CD8-positive, alpha-beta memory T cell (primary cell): Measurements from ENCODE around the gene POLD4. TPM values are rescaled to one million over a fixed set of nuclear protein-coding genes. Genes with fewer than 3 reads are reported as not detected.

Experiments used
- CTCF ChIA-PET: fragments of 350-600 bp; sonication (Branson Sonifier 250); formaldehyde crosslinking; loops from one replicate; lab custom pipeline; 2021; ENCODE audit warnings: antibody characterized with exemption; lab: Charles Lee
- POLR2A ChIA-PET: fragments of 350-600 bp; sonication (Branson Sonifier 250); formaldehyde crosslinking; loops from one replicate; lab custom pipeline; 2021; ENCODE audit warnings: antibody characterized with exemption; lab: Charles Lee
- DNase-seq, 5 donors: peaks; one replicate each; pipeline versions ENCODE4 v3.0.0 to v3.0.0-alpha.2; 2020 to 2022; ENCODE audit warnings: mixed read lengths in 1 of 5
- H3K27ac ChIP-seq: one replicate; pipeline ENCODE4 v1.7.0; 2013; ENCODE audit warnings: low read depth, mild to moderate bottlenecking, low read length, moderate library complexity
- H3K27me3 ChIP-seq: 2 replicates; pipeline ENCODE4 v1.7.0; 2013; ENCODE audit warnings: low read length, mild to moderate bottlenecking; ENCODE audit not compliant: insufficient read depth, poor library complexity, severe bottlenecking
- H3K36me3 ChIP-seq: 2 replicates; pipeline ENCODE4 v1.7.0; 2013; ENCODE audit warnings: mild to moderate bottlenecking, low read length, moderate library complexity; ENCODE audit not compliant: insufficient read depth
- H3K4me1 ChIP-seq: 2 replicates; pipeline ENCODE4 v1.7.0; 2013; ENCODE audit warnings: mild to moderate bottlenecking, low read length, moderate library complexity; ENCODE audit not compliant: insufficient read depth
- H3K4me3 ChIP-seq: 2 replicates; pipeline ENCODE4 v1.7.0; 2013; ENCODE audit warnings: mild to moderate bottlenecking, low read length
- H3K9me3 ChIP-seq: 2 replicates; pipeline ENCODE4 v1.7.0; 2013; ENCODE audit warnings: mild to moderate bottlenecking, low read length
- H3K27ac Mint-ChIP-seq, 8 donors: one replicate each; pipeline ENCODE4 v1.8.0; 2020 to 2021; ENCODE audit warnings: mixed read lengths in 8 of 8, mild to moderate bottlenecking in 6 of 8, inconsistent platforms in 3 of 8, moderate library complexity in 3 of 8
- H3K27me3 Mint-ChIP-seq, 2 donors: one replicate each; pipeline ENCODE4 v1.8.0; 2020 to 2021; ENCODE audit warnings: mixed read lengths in 2 of 2, mild to moderate bottlenecking in 1 of 2, moderate library complexity in 1 of 2
- H3K36me3 Mint-ChIP-seq, 3 donors: one replicate each; pipeline ENCODE4 v1.8.0; 2020 to 2021; ENCODE audit warnings: mixed read lengths in 3 of 3, inconsistent platforms in 1 of 3, mild to moderate bottlenecking in 1 of 3
- H3K4me1 Mint-ChIP-seq, 3 donors: one replicate each; pipeline ENCODE4 v1.8.0; 2020 to 2021; ENCODE audit warnings: mixed read lengths in 3 of 3, inconsistent platforms in 1 of 3, mild to moderate bottlenecking in 1 of 3
- H3K4me3 Mint-ChIP-seq, 7 donors: one replicate each; pipeline ENCODE4 v1.8.0; 2020 to 2021; ENCODE audit warnings: mixed read lengths in 7 of 7, mild to moderate bottlenecking in 6 of 7, moderate library complexity in 4 of 7, inconsistent platforms in 2 of 7
- H3K9me3 Mint-ChIP-seq, 5 donors: one replicate each; pipeline ENCODE4 v1.8.0; 2020 to 2022; ENCODE audit warnings: mixed read lengths in 5 of 5, mild to moderate bottlenecking in 3 of 5, moderate library complexity in 2 of 5, inconsistent platforms in 1 of 5
- polyA plus RNA-seq: library from polyadenylated mRNA; unstranded; fragments of 300-500 nt; fragmentation: Illumina TruSeq; gene quantifications from one replicate; pipeline ENCODE4 v1.2.3, GENCODE V29; 2021
- total RNA-seq, 2 experiments: library from RNA; stranded (reverse); gene quantifications; one replicate each; pipeline ENCODE4 v1.2.3, GENCODE V29; 2021

POLD4 gene
- total and polyA plus RNA-seq, 3 experiments from 2014 or later, result 32.3 to 91.2 (median 37.8) TPM

DNA sequence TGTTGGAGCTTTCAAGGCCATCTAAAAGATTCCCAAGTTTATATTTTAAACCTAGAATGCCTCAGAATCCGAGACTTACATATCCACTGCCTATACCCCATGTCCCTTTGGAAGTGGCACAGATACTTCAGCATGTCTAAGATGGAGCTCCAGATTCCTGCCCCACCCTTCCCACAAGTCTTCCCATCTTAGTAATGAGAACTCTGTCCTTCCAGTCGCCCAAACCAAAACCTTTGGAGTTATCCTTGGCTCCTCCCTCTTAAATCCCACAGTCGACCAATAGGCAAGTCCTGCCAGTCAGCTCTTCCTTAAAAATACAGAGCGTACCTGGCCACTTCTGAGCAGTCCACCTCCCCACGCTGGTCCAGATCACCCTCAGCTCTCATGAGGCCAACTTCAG, 4.3 kb downstream of the POLD4 start:
- peaks cover 31 to 70% (median 59%) of the 10 kb centered on the region in 3 donors for H3K4me1 Mint-ChIP-seq
- ChIA-PET POLR2A (interaction anchor here (0.9 kb wide), 1 partner anchor 32 kb away, joined by 4 read pairs; no protein-coding TSS in a partner anchor), CTCF (interaction anchor here (1.0 to 19.6 kb wide), 2 partner anchors 11 to 32 kb away, joined by 3 to 860 read pairs; partner anchors contain the start of genes CLCF1 and RAD9A)
- no peak overlapping the region for H3K27ac ChIP-seq
- H3K27me3 ChIP-seq, result no peaks in the 10 kb centered on the region
- peaks cover 54% of the 10 kb centered on the region for H3K4me1 ChIP-seq
- DNase-seq, result no peak
- peaks cover 0 to 12% (median 2%) of the 10 kb centered on the region in 3 donors for H3K36me3 Mint-ChIP-seq
- H3K4me3 ChIP-seq, result no peak overlapping the region
- H3K9me3 ChIP-seq, result no peaks in the 10 kb centered on the region
- no peaks in the 10 kb centered on the region for H3K36me3 ChIP-seq
- H3K27me3 Mint-ChIP-seq, result no peaks in the 10 kb centered on the region
- no peaks in the 10 kb centered on the region for H3K9me3 Mint-ChIP-seq
- no peak overlapping the region for H3K4me3 Mint-ChIP-seq
- H3K27ac Mint-ChIP-seq, result peak overlapping the region in 7 of 8 donors; percentile 1 to 86 (median 66)

DNA sequence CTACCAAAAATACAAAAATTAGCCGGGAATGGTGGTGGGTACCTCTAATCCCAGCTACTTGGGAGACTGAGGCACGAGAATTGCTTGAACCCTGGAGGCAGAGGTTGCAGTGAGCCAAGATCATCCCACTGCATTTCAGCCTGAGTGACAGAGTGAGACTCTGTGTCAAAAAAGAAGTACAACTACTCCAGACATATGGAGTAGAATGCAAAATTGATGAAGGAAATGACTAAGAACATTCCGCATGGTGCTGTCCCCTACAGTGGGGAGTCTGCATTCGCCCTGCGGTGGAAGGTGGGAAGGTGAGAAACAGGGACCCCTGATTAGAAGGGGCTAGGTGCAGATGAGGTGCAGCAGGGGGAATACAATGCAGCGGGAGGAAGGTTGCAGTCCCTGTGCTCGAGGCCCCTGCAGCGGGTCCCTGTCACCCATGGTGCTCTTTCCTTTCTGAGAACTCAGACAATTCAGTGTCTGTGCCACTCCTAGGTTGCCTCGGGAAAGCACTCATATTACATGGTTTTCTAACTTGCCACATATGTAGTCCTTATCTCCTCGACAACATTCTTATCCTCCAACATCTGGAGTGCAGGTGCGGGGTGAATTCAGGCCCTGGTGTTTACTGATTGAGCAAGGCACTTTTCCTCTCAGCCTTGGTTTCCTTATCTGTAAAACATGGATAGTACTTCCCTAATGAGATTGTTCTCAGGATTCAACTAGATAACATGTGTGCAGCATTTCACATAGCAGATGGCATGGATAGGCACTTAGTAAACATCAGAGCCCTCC, 5.2 kb downstream of the POLD4 start:
- H3K27me3 Mint-ChIP-seq, result no peaks in the 10 kb centered on the region
- H3K27ac Mint-ChIP-seq, result peak overlapping the region in 4 of 8 donors; percentile 14 to 74 (median 64)
- H3K9me3 Mint-ChIP-seq, result no peaks in the 10 kb centered on the region
- H3K4me3 Mint-ChIP-seq, result no peak overlapping the region
- peaks cover 27 to 64% (median 54%) of the 10 kb centered on the region in 3 donors for H3K4me1 Mint-ChIP-seq
- Histone ChIP-seq H3K36me3 (no peaks in the 10 kb centered on the region), H3K9me3 (no peaks in the 10 kb centered on the region), H3K27me3 (no peaks in the 10 kb centered on the region), H3K27ac (no peak overlapping the region), H3K4me3 (no peak overlapping the region), H3K4me1 (peaks cover 55% of the 10 kb centered on the region)
- no peak for DNase-seq
- CTCF ChIA-PET, result interaction anchor here (1.4 to 19.6 kb wide), 5 partner anchors 8 to 82 kb away, joined by 3 to 860 read pairs (median 18); partner anchors contain the start of genes CLCF1, GRK2 and RAD9A
- peaks cover 0 to 10% (median 2%) of the 10 kb centered on the region in 3 donors for H3K36me3 Mint-ChIP-seq
- POLR2A ChIA-PET, result interaction anchor here (0.7 kb wide), 1 partner anchor 53 kb away, joined by 3 read pairs; the partner anchor contains the start of gene PPP1CA

DNA sequence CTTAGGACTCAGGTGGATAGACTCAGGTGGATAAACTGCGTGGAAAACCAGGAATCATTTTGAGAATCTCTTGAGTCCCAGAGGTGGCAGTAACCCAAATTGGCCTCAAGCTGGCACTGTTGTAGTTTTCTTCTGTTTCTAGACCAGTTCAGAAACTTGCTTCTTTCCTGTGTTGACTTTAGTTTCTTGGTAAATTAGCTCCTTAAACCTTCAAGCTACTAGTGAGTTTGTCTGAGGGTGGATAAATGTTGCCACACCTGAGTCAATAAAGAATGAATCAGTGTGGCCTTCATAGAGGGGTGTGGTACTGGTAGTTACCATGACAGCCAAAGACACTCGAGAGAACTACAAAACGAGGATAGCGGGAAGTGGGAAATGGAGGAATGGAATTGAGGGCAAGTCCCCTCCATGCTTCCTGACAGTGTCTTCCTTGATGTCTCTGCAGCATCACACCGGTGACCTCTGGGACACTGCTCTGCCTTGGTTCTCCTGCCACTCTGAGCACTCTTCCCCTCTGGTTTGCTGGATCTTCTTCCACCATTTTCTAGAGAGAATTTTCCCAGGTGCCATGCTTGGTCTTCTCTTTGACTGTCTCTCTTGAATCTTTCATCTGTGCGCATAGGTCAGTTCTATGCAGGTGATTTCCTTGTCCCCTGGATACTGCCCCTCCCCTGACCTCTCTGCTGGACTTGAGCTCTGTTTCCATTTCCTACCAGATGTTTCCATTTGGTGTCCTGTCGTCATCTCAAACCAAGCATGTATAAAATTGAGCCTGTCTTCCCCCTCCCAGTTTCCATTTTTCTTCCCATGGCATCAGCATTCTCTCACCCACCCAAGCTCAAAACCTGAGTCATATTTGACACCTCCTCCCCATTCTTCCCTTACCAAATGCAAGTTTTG, 7.2 kb downstream of the POLD4 start:
- Mint-ChIP-seq H3K36me3 (peaks cover 0 to 2% (median 1%) of the 10 kb centered on the region in 3 donors), H3K9me3 (no peaks in the 10 kb centered on the region), H3K27ac (peak overlapping the region in 4 of 8 donors; percentile 1 to 63 (median 47)), H3K27me3 (no peaks in the 10 kb centered on the region), H3K4me1 (peaks cover 16 to 47% (median 40%) of the 10 kb centered on the region in 3 donors), H3K4me3 (no peak overlapping the region)
- H3K27me3 ChIP-seq, result no peaks in the 10 kb centered on the region
- ChIA-PET POLR2A (interaction anchor here (0.5 to 2.8 kb wide), 6 partner anchors 7 to 1614 kb away, joined by 3 to 10 read pairs (median 5); partner anchors contain the start of genes CLCF1 and POLD4), CTCF (interaction anchor here (0.7 to 6.3 kb wide), 21 partner anchors 8 to 106 kb away, joined by 3 to 63 read pairs (median 5); partner anchors contain the start of genes CLCF1, GRK2, RAD9A and SSH3)
- no peak overlapping the region for H3K4me3 ChIP-seq
- H3K27ac ChIP-seq, result no peak overlapping the region
- no peaks in the 10 kb centered on the region for H3K36me3 ChIP-seq
- peak in 1 of 5 donors; percentile 43 for DNase-seq
- H3K9me3 ChIP-seq, result no peaks in the 10 kb centered on the region
- peaks cover 37% of the 10 kb centered on the region for H3K4me1 ChIP-seq

DNA sequence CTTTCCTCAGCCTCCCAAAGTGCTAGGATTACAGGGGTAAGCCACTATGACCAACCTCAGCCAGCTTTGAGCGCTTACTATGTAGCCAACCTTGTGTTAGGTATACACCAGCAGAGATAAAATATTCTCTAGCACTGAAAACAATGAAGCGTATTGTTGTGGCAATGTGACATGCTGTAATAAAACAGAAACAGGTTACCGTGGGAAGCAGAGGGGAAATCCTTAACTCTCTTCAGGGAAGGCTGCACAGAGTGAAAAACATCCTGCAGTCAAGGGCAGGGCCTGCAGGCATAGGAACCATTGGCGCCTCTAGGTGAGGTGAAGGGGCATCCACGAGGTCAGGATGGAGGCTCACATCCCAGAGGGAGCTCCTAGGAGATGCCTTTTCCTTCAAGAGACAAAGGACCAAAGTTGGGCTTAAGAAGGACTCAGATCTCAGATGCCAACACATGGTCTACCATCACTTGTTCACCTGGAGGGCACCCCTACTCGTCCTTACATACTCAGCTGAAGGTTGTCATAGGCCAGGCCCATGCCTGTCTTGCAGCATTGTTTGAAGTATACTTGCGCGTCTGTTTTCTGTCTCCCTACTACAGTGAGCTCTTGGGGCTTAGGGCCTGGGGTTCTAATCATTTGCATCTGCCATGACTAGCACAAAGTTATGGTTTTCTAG, 8.0 kb downstream of the POLD4 start:
- peaks cover 14 to 43% (median 36%) of the 10 kb centered on the region in 3 donors for H3K4me1 Mint-ChIP-seq
- ChIA-PET POLR2A (interaction anchor here (0.9 to 2.8 kb wide), 6 partner anchors 8 to 105 kb away, joined by 3 to 10 read pairs (median 5); partner anchors contain the start of genes CLCF1 and POLD4), CTCF (interaction anchor here (0.7 to 6.3 kb wide), 19 partner anchors 8 to 106 kb away, joined by 3 to 63 read pairs (median 6); partner anchors contain the start of genes RAD9A and SSH3)
- peak in 1 of 5 donors; percentile 23 for DNase-seq
- Histone ChIP-seq H3K4me1 (peaks cover 31% of the 10 kb centered on the region), H3K36me3 (no peaks in the 10 kb centered on the region), H3K4me3 (no peak overlapping the region), H3K27me3 (no peaks in the 10 kb centered on the region), H3K27ac (no peak overlapping the region), H3K9me3 (no peaks in the 10 kb centered on the region)
- H3K36me3 Mint-ChIP-seq, result peaks cover 0 to 2% (median 0%) of the 10 kb centered on the region in 3 donors
- no peak overlapping the region for H3K4me3 Mint-ChIP-seq
- no peaks in the 10 kb centered on the region for H3K9me3 Mint-ChIP-seq
- H3K27me3 Mint-ChIP-seq, result no peaks in the 10 kb centered on the region
- peak overlapping the region in 3 of 8 donors; percentile 43 to 70 (median 63) for H3K27ac Mint-ChIP-seq

DNA sequence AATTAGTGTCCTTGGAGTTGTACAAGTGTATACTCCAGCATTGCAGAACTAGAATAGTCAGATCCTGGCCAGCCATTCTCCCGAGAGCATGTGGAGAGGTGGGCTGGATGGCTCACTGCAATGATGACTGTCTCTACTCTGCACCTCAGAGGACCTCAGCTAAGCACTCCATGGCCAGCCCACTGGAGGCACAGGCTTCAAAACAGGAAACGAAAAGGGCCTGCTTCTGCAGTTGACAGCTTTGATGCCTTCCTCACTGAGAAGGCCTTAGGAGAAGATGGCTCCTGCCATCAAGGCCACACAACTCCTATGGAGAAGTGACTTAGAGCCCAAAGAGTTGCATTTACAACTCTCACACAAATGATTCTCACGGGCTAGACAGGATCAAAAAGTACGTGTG, 9.1 kb downstream of the POLD4 start:
- peak in 1 of 5 donors; percentile 32 for DNase-seq
- Histone ChIP-seq H3K4me3 (no peak overlapping the region), H3K36me3 (no peaks in the 10 kb centered on the region), H3K27me3 (no peaks in the 10 kb centered on the region), H3K4me1 (peaks cover 31% of the 10 kb centered on the region), H3K27ac (no peak overlapping the region), H3K9me3 (no peaks in the 10 kb centered on the region)
- Mint-ChIP-seq H3K27ac (peak overlapping the region in 4 of 8 donors; percentile 21 to 84 (median 78)), H3K4me3 (no peak overlapping the region), H3K27me3 (no peaks in the 10 kb centered on the region), H3K4me1 (peaks cover 11 to 33% (median 28%) of the 10 kb centered on the region in 3 donors), H3K36me3 (peaks cover 0 to 2% (median 0%) of the 10 kb centered on the region in 3 donors), H3K9me3 (no peaks in the 10 kb centered on the region)
- CTCF ChIA-PET, result interaction anchor here (0.6 to 6.3 kb wide), 10 partner anchors 8 to 82 kb away, joined by 3 to 63 read pairs (median 3); partner anchors contain the start of genes ANKRD13D and POLD4
- POLR2A ChIA-PET, result interaction anchor here (0.6 to 2.8 kb wide), 3 partner anchors 9 to 1027 kb away, joined by 4 to 10 read pairs (median 4); partner anchors contain the start of gene POLD4

DNA sequence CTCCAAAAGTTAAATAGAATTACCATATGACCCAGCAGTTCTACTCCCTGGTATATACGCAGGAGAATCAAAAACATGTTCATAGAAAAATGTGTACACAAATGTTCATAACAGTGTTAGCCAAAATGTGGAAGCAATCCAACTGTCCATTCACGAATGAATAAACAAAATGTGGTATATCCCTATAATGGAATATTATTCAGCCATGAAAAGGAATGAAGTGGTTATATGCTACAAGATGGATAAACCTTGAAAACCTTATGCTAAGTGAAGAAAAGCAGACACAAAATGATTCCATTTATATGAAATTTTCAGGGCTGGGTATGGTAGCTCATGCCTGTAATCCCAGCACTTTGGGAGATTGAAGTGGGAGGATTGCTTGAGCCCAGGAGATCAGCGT, 16.1 kb downstream of the POLD4 start:
- Mint-ChIP-seq H3K27ac (no peak overlapping the region), H3K36me3 (peaks cover 0 to 5% (median 1%) of the 10 kb centered on the region in 3 donors), H3K4me1 (no peaks in the 10 kb centered on the region), H3K4me3 (no peak overlapping the region), H3K9me3 (no peaks in the 10 kb centered on the region), H3K27me3 (no peaks in the 10 kb centered on the region)
- H3K4me3 ChIP-seq, result no peak overlapping the region
- no peak for DNase-seq
- POLR2A ChIA-PET, result interaction anchor here (0.6 to 0.7 kb wide), 2 partner anchors 13 to 23 kb away, joined by 4 to 6 read pairs; no protein-coding TSS in a partner anchor
- no peaks in the 10 kb centered on the region for H3K27me3 ChIP-seq
- H3K27ac ChIP-seq, result no peak overlapping the region
- H3K9me3 ChIP-seq, result no peaks in the 10 kb centered on the region
- CTCF ChIA-PET, result interaction anchor here (1.0 to 1.5 kb wide), 2 partner anchors 8 to 14 kb away, joined by 3 read pairs; no protein-coding TSS in a partner anchor
- no peaks in the 10 kb centered on the region for H3K36me3 ChIP-seq
- H3K4me1 ChIP-seq, result no peaks in the 10 kb centered on the region
